Gastrocnemius medialis (tissue), 4 donors: ENCODE data around the gene MAP3K9.

Experiments
- CTCF ChIP-seq, 5 experiments: fragments of 450-650 bp in 3 of 5; fragments of 200-600 bp in 2 of 5; sonication (generic) in 2 of 5; IDR thresholded peaks in 4 of 5; conservative IDR thresholded peaks in 1 of 5; 1 replicate in 4 of 5; 2 replicates in 1 of 5; pipeline ENCODE4 v1.5.1; 2016 to 2019; ENCODE audit warnings: antibody characterized with exemption in 5 of 5, mild to moderate bottlenecking in 3 of 5, moderate library complexity in 3 of 5
- POLR2A ChIP-seq, 2 donors: fragments of 450-650 bp; IDR thresholded peaks; one replicate each; pipeline ENCODE4 v1.6.1; 2017; ENCODE audit warnings: antibody characterized with exemption in 2 of 2, mild to moderate bottlenecking in 2 of 2, moderate library complexity in 2 of 2

DNA sequence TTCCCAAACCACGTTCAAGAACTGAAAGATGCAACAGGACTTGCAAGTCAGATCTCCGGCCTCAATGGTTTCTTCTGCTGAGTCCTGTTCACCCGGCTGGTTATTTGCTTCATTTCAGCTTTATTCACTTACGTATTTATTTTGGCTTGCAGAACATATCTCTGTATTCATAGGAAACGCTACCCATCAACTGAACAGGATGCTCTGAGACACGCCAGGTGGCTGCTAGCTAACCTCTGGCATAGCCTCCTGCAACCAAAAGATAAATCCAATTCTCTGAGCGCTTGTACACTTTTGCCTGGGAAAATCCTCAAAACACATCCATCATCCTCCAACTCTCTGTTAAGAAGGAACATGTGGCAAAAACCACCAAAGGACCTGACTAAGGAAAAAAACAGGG, 17.3 kb downstream of the MAP3K9 start:
- TF ChIP-seq CTCF (IDR thresholded peaks at IDR 0.05 in 4 of 5, conservative IDR thresholded peaks at IDR 0.05 in 1 of 5) (no peak), POLR2A (IDR thresholded peaks at IDR 0.05) (no peak)
